ENCODE results near the gene NTSR1. TPM values are rescaled to one million over a fixed set of nuclear protein-coding genes. Genes with fewer than 3 reads are reported as not detected.

The NTSR1 gene
- total and polyA plus RNA-seq, 2 of the 8 experiments (the other 6 are each of a cell fraction or from before 2014, with no cell fraction given), result 0.53 to 0.89 TPM

DNA sequence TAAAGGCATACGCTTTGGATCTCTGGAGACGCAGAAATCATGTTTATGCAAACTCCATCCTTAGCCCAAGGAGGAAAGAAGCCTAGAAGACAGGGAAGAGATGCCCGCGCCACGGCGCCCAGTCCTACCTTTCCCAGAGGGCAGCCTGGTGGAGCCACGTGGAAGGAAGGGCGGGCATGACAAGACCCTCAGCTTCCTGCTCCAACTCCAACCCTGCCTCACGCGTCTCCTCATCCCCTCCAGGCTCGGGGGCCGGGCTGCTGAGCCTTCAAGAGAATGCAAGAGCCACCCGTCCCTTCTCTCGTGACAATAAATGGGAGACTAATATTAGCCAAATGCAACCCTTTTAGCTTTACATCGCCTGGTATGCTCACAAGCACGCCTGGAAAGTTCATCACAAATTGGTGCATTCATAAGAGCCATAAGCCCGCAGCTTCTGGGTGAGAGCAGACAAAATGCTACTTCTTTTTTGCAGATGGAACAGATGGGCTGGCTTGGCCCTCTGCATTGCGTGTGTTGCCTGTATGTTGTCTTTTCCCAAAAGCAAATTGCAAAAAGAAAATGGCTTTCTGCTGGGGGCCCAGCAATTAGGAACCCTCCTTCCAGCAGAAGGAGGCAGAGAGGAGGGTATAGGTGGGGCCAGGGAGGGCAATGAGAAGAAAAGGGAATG lies 8.2 kb upstream of the NTSR1 start (continued):
- TF ChIP-seq HDAC6 (IDR thresholded peaks at IDR 0.05; ENCODE audit: low read depth, low read length) (no peak), KDM5A (IDR thresholded peaks at IDR 0.05; ENCODE audit: low read length) (no peak), JUND (IDR thresholded peaks at IDR 0.05; ENCODE audit: low read length) (no peak), CREB1 (IDR thresholded peaks at IDR 0.05) (no peak), HDAC2 (IDR thresholded peaks at IDR 0.05; ENCODE audit: borderline replicate concordance in 1 of 2, low read depth in 2 of 2, low read length in 2 of 2) (no peak), POU5F1 (IDR thresholded peaks at IDR 0.05; ENCODE audit: low read depth, low read length) (no peak)
- TF ChIP-seq, protein P1, sequence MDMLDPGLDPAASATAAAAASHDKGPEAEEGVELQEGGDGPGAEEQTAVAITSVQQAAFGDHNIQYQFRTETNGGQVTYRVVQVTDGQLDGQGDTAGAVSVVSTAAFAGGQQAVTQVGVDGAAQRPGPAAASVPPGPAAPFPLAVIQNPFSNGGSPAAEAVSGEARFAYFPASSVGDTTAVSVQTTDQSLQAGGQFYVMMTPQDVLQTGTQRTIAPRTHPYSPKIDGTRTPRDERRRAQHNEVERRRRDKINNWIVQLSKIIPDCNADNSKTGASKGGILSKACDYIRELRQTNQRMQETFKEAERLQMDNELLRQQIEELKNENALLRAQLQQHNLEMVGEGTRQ (IDR thresholded peaks at IDR 0.05; ENCODE audit: low read length), result no peak
